ENCODE measurements around the gene ATP7B. TPM values are rescaled to one million over a fixed set of nuclear protein-coding genes. Genes with fewer than 3 reads are reported as not detected.

ATP7B gene
- polyA plus RNA-seq, 1 donor: 4.6 TPM

DNA sequence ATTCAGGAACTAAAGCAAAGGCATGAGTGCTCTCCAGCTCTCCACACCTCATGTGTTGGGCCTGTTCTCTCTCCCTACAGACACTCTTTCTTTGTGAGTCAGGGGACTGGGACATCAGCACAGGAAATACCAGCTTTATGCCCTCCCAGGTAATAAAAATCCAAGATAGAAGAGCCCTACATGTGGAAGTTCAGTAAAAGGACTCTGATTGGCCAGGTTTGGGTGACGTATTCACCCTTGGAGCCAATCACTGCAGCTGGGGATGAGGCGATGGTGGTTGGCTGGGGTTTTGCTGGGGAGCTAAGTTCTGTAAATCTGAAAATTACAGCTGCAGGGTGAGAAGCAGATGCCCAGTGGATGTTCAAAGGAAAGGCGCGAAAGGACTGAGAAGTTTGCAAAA lies 117.0 kb downstream of the ATP7B start:
- DNase-seq (ENCODE audit: low read depth): no peak

- no peak for DNase-seq (ENCODE audit: low read depth)
These were observed 118.6 kb downstream of the ATP7B start for GRCh38 chr13:51892657-51893056.

DNA sequence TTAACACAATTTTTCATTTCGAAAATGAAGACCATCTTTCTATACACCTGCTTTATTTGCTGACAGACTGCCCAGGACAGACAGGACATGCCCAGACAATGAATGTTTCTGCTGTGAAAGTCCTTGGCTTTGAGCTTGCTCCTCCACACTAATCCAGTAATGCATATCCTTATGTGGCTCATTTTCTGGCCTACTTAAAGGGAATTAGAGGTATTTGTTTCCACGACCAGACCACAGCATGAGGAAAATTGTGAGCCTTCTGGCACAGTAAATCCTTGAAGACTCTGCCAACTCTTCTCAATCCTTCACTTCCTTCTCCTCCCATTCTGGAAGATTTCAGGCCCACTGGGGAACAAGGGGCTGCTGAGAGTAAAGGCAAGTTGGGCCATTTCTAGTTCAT lies 123.8 kb downstream of the ATP7B start:
- DNase-seq (ENCODE audit: low read depth): no peak

DNA sequence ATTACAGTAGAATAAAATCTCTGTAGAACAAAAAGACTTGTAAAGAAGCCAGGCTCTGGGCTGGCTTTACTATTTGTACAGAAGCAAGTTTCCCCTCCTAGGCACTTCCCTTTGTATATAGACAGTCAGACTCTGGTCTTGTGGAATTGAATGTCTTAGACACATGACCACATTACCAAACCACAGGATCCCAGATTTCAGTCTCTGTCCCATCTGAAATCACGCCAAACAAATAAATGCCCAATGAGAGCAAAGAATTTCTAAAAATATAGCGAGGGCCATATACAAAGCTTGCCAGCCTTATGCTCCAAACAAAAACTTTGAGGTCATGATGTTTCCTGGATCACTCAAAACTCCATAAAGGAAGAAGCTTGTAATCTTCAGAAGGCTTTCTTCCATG lies 125.6 kb downstream of the ATP7B start:
- DNase-seq (ENCODE audit: low read depth): no peak

DNA sequence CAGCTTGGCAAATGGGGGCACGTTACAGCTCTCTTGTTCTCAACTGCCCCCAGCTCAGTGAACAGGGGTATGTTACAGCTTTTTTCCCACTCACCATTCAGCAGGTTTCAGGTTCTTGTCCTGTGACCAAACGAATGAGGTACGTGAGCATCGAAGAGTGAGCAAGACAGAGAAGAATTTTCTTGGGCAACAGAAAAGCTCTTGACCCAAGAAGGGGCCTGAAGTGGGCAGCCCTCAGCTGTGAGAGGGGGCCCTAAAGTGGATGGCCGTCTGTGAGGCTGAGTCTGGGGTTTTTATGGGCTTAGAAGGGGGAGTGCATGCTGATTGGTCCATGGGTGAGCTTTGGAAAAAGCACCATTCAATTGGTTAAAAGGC lies 128.0 kb downstream of the ATP7B start:
- DNase-seq (ENCODE audit: low read depth): no peak

Other genes with a start within 250 kb of the ATP7B start
- gene DHRS12, start 207.3 kb downstream of the ATP7B start, polyA plus RNA-seq (ENCODE audit: insufficient read length): 14.8 TPM
- gene TMEM272, start 166.3 kb downstream of the ATP7B start, polyA plus RNA-seq (ENCODE audit: insufficient read length): 0.29 TPM
- gene CCDC70, start 149.5 kb downstream of the ATP7B start, polyA plus RNA-seq (ENCODE audit: insufficient read length): not detected
- 19.8 TPM for gene ALG11, start 948 bp upstream of the ATP7B start, polyA plus RNA-seq (ENCODE audit: insufficient read length)
- gene UTP14C, start 13.2 kb upstream of the ATP7B start, polyA plus RNA-seq (ENCODE audit: insufficient read length): 21.2 TPM
- gene NEK5, start 117.6 kb upstream of the ATP7B start, polyA plus RNA-seq (ENCODE audit: insufficient read length): 1.0 TPM
- 16.5 TPM for gene NEK3, start 148.1 kb upstream of the ATP7B start, polyA plus RNA-seq (ENCODE audit: insufficient read length)